Hepatic stellate cell (primary cell): ENCODE results near the gene MOSPD3.
"Not testable (repeated sequence)": the region's sequence is repeated elsewhere in the genome, so short reads cannot be mapped to it uniquely, and the experiment has no call there.

Experiments used
- DNase-seq: peaks from one replicate; pipeline ENCODE4 v3.0.0; 2011; ENCODE audit warnings: low spot score

Gene MOSPD3, protein sequence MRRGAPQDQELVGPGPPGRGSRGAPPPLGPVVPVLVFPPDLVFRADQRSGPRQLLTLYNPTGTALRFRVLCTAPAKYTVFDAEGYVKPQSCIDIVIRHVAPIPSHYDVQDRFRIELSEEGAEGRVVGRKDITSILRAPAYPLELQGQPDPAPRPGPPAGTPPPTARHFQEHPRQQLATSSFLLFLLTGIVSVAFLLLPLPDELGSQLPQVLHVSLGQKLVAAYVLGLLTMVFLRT

DNA sequence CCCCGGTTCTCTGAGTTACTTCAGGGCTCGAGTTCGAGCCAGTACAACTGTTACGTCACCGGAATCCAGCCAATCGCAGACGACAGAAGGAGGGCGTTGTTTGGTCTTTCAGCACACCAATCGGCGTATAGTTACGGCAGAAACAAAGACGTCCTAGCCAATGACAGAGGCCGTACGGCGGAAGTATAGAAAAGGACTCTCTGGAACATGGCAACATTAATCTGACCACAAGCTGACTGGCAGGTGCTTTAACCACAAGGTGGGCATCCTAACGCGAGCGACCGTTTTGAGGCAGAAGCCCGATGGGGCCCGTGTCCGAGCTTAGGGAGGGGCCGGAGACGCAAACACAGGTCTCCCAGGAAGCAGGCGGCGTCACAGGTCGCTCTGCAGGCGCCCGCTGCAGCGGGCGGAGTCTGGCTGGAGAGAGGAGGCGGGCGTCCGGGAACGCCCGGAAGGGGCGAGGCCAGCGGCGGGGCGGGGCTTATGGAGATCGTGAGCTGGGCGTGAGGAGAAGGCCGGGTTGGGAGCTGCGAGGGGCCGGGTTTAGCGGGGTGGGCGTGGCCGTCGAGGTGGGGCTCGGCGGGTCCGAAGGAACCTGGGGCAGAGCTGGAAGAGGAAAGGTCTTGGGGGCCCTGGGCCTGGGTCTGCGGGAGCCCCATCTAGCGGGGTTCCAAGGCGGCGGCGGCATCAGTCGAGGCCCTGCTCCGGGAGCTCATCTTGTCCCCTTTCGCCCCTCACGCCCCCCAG, at the start of gene MOSPD3:
TSS of gene MOSPD3 (plus strand) at position 558 of the 747 bp plus-strand sequence. CDS start 252 bp downstream, outside the sequence.
- peak; percentile 100 for DNase-seq

DNA sequence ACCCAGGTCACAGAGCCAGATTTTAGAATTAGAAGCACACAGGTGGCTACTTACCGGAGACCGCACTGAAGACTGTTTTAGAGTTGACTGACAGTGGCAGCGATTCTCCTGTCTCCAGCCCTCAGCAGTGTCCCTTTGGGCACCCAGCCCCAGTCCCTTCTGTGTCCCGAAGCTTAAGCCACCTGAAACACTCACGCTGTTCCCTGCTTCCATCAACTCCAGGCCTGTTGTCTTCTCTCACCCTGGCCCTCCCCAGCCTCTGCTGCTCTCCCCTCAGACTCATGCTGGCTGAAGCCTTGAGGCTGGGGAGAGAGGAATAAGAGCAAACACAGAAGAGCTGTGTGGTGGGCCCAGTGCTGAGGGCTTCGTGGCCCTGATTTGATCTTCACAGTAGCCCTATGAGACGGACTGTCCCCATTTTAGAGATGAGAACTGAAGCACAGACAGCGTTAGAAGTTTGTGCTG, 49.2 kb upstream of the MOSPD3 start:
- DNase-seq: no peak

DNA sequence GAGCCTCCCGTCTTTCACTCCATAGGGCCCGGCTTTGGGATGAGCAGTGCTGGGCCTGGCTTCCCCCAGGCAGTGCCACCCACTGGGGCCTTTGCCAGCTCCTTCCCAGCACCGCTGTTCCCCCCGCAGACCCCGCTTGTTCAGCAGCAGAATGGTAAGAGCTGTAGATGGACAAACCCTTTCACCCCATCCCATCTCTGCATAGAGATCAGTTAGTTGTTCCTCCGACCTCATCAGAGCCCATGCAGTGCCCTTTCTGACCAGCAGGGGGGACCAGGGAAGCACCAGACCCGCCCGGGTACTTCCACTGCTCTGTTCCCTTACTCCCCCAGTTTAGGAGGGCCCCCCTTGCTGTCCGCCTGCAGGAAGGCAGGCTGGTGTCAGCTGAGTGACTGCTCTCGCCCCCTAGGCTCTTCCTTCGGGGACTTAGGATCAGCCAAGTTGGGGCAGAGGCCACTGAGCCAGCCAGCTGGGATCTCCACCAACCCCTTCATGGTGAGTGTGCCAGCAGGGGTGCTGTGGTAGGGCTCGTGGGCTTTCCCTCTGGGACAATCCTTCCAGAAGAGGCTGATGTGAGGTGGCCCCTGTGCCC, 48.4 kb upstream of the MOSPD3 start:
- DNase-seq: peak; percentile 89

DNA sequence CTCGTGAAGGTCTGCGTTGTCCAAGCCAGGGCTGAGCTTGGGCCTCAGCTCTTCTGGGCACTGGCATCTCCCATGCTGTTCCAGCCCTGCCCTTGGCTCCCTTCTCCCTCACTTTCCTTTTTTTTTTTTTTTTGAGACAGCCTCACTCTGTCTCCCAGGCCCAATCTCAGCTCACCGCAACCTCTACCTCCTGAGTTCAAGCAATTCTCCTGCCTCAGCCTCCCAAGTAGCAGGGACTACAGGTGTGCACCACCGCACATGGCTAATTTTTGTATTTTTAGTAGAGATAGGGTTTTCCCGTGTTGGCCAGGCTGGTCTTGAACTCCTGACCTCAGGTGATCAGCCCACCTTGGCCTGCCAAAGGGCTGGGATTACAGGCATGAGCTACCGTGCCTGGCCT, 47.9 kb upstream of the MOSPD3 start:
- not testable (repeated sequence) for DNase-seq

DNA sequence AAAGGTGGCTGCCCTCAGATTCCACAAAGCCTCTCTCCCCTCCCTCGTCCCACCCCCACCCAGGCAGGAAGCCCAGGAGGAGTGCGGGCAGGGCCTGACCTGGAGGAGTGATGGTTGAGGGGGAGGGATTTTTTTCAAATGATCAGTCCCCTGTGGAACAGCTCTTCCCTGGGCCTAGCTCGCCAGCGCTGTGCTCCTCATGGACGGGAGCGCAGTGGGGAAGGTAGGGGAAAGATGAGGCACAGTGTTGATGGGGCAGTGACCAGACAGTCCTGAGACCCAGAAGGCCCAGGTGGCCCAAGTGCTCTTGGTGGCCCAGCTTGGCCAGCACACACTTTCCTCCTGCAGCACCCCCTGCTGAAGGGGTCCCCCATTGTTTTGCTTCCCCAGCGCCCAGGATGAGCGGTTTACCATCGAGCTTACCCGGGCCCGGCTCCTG, 47.2 kb upstream of the MOSPD3 start:
- no peak for DNase-seq

DNA sequence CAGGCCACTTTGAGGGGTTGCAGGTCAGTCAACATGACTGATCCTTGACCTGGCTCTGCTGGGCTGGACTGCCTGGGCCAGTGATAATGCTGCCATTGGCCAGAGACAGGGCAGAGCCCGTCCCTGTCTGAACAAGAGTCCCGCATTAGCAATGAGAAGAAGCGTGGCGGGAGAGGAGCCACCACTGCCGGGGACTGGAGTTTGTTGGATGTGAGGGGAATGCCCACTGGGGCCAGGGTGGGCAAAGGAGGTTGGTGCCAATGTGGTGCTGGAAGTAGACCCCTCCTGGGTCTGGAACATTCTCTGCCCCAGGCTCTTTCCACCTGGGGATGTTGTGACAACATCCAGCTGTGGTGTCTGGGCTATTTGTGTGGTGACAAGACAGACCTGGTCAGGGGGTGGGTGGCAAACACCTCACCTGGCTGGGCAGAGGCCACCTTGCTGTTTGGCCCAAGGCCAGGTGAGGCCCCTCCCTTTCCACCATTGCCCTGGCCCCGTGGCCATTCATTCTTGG, 46.3 kb upstream of the MOSPD3 start:
- no peak for DNase-seq

DNA sequence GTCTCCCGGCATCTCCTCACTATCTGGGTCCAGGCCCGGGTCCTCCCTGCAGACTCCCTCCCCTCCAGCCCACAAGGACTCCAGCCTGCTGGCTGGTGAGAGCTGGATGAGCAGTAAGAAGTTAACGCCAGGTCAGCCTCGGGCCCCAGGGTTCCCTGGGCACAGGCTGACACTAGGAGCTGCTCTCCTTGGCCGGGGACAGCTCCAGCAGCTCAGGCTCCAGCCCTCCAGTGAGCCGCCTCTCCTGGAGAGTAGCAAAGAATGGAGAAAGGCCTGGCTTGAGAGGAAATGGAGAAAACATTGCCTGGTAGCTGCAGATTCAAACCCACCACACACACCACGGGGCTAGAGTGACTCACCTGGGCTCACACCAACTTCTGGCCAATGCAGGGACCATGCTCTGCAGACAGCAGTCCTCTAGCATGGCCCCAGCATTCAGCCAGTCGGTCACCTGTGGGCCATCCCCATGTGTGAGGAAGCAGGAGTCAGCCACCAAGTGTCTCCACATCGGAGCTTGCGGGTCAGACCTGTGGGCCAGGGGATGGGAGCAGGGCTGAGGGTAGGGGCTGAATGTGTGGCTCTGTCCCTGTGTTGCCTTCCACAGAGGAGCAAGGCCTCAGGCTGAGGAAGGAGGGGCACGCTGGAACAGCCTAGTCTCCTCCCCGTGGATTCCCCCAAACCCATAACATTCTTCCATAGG, 45.2 kb upstream of the MOSPD3 start:
- DNase-seq: no peak

DNA sequence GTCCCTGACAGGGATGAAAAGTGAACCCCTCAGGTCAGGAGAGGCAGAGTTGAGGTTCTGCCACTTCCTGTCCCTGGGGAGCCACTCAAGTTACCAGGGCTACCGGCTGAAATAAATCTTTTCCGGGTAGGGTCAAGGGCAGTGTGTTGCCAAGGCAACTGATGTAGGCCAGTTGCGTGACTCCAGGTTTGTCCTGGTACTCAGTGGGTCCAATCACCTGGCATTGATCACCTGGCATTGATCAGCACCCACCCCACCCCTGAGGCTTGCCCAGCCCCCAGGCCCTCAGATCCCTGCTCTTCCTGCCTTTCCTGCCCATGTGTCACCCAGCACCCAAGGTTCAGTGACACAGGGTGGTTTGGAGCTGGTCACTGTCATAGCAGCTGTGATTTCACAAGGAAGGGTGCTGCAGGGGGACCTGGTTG, 44.6 kb upstream of the MOSPD3 start:
- no peak for DNase-seq

DNA sequence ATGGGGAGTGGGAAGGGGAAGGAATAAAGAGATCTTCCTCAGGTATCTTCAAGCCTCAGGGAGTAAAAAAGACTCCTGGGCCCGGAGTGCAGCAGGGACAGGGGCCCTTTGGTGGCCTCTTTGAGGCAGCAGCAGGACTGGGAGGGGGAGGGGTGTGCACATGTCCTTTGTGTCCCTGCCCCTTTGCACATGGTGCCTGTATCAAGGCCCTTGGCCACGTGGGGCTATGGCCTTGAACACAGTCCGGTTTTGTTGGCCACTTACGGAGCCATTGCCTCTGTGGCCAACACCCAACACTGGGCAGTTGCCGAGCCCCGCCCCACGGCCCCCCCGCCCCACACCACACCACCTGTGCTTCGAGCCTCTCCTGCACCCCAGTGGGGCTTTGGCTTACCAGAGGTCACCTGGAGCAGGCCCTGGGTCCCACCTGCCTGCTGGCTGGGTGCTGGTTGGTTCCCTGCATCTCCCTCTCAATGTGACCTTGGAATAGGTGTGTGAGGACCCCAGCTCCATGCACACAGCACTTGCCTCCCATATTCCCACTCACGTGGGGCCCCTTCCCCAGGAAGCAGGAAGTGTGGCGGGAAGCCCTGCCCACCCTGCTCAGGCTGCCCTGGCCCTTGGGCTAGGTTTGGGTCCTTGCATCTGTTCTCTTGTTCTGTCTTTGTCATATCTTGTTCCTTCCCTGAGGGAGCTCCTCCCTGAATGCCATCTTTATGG, 44.0 kb upstream of the MOSPD3 start:
- DNase-seq: no peak

DNA sequence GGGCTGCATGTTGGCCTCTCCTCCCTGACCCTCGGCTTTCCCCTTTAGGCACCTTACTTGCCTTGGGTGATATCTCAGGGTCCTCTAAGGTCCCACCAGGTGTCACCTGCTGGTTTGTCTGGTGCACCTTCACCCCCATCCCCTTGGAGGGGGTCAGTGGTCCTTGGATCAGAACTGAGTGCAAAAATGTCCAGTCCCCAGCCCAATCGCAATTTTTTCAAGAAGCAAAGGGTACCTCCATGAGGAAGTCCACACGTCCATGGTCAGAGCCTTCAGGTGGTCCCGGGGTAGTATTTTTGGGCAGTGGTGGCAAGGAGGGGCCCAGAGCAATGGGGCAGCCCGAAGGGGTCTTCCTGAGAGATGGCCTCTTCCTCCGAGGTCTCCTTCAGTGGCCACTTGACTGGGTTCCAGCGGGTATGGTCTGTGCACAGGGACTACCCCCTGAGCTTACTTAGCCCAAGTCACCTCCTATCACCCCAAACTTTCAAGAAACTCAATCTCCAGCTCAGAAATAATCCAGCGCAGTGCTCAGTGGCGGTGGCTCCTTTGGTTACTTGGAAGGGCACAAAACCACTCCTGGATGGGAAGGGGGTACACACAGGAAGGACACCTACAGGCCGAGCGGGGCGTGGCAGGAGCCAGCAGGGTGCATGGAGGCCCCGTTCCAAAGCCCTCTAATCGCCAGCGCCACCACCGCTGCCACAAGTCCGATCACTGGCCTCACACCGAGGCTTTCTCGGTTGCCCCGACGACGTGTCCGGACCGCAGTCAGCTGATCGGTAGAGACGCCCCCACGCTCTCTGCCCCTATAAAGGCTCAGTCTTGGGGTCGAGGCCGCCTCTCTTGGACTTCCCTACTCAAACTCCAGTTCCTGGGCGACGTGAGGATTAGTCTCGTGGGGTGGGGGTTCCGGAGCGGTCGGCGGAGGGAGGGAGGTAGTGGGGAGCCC, 43.2 kb upstream of the MOSPD3 start:
- DNase-seq: no peak

DNA sequence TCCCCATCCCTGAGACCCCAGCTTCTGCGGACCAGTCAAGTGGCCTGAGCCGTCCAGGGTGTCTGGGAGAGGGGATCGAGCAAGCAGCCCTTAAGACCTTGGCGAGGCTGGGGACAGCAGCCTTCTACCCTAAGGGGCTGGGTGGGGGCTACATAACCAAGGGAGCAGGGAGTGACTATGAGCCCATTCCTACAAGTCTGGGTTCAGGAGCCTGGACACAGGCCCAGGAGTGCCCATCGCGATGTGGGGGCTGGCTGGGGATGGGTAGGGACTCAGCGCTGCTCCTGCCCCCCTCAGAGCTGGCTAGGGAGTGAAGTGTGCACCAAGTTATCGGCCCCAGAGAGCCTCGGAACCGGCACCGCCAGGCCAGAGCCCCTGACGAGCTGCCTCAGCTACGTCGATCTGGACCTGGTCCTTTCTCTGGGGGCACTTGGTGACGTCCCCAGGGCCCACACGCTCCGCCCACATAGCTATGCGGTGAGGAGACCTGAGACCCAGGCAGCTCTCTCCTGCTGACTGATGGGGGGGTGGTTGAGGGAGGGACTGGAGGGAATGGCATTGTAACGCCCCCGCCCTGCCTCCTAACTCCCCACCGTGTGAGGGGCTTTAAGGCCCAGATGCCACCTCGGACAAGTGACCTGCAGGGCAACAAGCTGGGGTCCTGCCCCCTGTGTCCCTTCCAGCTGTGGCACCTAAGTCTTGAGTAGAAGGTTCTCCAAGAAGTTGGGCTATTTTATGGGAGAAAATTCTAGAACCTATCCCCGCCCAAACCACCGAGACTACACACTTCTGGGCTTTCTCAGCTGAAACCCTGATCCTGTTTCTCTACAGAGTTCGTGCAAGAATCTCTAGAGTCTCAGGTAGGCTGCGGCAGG, 41.1 kb upstream of the MOSPD3 start:
- DNase-seq: no peak

DNA sequence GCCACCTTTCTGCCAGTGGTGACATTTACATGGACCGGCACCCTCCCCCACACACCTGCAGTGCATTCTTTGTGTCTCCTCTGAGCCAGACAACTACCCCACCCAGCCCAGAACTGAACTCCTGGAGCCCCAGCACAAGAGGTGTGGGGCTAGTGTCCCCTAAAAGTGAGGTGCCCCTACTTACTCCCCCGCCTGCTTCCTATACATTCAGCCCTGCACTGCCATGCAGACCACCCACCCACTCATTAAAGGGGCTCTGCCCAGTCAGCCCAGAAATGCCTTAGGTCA, 40.6 kb upstream of the MOSPD3 start:
- no peak for DNase-seq

DNA sequence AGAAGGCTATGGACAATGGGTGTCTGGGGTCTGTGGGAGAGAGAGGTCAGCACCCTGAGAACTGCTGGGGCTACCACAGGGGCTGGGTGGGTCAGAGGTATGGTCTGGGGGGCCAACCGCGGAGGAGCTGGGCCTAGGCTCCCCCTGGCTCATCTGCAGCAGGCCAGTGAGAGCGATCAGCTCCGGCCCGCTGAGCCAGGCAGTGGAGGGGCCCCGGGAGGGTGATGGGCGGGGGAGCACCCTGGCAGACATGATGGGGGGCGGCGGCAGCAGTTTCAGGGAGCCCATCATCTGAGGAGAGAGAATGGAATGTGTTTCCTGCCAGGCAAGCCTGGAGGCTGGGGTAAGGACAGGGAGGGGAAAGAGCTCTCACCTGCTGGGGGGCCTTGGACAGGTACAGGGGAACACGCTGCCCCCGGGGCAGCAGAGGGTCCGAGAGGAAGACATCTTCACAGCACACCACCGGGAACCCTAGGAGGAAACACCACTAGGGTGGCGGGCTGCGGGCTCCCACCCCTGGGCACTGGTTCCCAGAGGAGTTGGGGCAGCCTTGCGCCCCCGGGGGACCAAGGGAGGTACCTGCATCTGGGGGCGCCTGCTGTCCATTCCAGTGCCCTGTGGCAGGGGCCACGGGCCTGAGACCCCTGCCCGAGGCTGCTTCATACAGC, 39.9 kb upstream of the MOSPD3 start:
- no peak for DNase-seq

DNA sequence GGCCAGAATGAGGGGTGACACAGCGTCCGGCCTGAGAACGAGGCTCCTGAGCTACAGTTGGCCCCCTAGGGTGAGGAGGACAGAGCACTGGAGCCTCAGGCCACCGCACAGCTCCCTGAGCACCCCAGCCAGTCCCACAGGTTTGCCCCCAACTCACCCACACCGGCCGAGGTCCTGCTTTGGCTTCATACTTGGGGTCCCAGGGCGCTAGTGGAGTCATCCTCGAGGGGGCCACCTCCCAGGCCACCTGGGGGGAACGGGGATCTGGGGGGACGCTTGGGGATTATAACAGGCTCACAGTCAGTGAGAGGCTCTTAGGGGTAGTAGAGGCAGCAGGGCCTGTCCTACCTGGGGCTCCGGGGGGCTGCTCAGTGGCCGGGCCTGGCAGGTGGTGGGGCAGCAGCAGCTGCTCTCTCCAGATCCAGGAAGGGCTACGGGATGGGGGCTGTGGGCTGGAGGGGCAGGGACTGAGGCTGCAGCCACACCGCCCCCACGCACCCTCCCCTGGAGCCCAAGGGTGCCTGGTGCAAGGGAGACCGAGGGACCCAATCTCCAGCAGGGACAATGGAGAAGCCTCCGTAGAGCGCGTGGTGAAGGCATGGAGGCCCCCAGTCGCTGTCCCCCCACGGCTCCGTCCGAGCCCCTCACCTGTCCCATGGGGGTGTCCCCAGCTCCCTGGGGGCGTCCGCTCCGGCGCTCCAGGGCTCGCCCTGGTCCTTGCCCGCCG, 39.2 kb upstream of the MOSPD3 start:
- no peak for DNase-seq

DNA sequence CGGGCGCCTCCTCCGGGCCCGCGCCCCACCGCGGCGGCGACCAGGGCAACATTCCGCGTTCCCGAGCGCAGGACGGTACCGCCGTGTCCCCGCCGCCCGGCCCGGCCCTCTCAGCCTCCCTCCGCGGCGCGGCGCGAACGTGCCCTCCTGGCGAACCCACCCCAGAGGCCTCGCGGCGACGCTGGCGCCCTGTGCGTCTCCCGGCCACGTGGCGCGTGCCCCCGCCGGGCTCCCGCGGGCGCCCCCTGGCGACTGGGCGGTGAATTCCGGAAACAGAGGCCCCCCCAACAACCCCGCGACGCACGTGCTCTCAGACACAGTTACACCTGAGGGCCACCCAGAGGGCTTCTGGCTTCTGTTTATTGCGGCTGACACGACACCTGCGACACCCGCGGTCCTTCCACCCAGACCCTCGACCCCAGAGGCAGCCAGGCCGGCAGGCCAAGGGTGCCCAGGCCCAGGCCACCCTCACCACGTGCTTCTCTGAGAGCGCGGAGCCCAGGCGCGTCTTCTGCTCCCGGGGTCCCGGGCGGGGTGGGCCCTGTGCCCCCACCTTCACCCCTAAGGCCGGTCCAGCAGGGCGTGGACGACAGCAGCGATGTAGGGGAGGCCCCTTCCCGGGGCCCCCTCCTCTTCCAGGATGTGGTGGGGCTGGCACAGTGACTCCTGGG, 38.5 kb upstream of the MOSPD3 start, which contains the start of gene SAP25:
TSS of gene SAP25 (minus strand) at position 210 of the 671 bp plus-strand sequence. CDS start at position 52, 158 bp downstream.
- DNase-seq: no peak

DNA sequence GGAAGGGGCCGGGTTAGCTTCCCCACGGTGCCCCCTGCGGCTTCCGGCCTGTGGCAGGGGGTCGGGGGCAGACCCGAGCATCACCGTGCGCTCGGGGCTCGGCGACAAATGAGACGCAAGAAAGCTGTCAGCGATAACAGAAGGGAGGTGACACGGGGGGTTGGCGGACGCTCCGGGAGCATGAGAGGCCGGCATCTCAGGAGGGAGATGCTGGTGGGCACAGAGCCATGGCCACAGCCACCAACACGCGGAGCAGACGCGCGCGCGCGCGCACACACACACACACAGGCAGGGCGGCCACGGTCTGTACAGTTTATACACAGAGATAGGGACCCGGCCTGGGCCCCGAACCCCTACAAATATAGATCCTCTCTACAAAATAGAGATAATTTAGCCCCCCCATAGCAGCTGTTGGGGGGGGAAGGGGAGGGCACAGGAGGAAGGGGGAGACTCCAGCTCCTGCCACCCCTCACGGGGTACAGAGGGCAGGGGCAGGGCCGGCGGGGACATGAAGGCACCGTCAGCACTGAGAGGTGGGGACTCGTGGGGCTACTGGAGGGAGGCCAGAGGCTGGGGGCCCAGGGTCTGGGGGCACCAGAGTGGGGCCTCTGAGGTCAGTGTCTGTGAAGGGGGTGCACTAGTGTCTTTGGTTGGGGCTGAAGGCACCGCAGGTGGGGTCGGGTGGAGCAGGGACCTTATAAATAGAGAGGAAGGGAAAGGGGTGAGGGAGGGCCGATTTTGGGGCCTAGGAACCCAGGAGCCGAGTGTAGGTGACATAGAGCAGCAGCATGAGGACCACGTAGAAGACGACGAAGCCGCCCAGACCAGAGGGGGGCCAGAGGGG, 37.8 kb upstream of the MOSPD3 start:
- DNase-seq: no peak

DNA sequence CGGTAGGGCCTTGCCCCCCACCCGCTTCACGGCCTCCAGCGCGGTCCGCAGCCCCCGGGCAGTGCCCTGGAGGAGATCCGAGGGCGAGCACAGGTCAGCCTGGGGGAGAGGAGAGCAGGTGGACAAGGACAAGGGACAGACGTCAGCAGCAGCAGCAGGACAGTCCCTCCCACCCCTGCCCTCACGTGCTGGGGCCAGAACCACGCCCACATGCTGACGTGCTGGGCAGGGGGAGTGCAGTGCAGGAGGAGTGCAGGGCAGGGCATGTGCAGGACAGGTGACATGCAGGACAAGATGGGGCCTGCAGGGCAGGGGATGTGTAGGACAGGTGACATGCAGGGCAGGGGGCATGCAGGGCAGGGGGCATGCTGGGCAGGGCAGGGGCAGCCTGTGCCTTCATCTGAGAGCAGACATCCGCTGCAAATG, 37.1 kb upstream of the MOSPD3 start:
- no peak for DNase-seq
